SK-N-SH (cell line): ENCODE data around the gene GNAI1. TPM values are rescaled to one million over a fixed set of nuclear protein-coding genes. Genes with fewer than 3 reads are reported as not detected.

Experiments used
- CTCF ChIA-PET: fragments of 300-600, 350-600 bp; formaldehyde crosslinking; extraction: SDS; loops from one replicate; lab custom pipeline; 2021; lab: Yijun Ruan, JAX
- POLR2A ChIA-PET: fragments of 350-600 bp; sonication (Branson Sonifier 250); formaldehyde crosslinking; extraction: SDS; loops from one replicate; lab custom pipeline; 2020; ENCODE audit warnings: antibody characterized with exemption, inconsistent platforms; lab: Yijun Ruan, JAX
- DNase-seq: peaks from one replicate; pipeline ENCODE4 v3.0.0; 2012
- H2AFZ ChIP-seq: fragments of 200-600 bp; sonication (generic); 2 replicates; pipeline ENCODE4 v1.8.1; 2016; ENCODE audit warnings: antibody characterized with exemption, mild to moderate bottlenecking, low read depth
- H3F3A ChIP-seq: fragments of 200-600 bp; sonication (generic); replicated peaks from 2 replicates; pipeline ENCODE3; 2016; ENCODE audit warnings: antibody characterized with exemption, mild to moderate bottlenecking; ENCODE audit not compliant: insufficient read depth
- H3K27ac ChIP-seq, 2 experiments: fragments of 200-500 bp in 1 of 2; fragments of 200-600 bp in 1 of 2; sonication (Bioruptor generic) in 1 of 2; sonication (generic), shearing (Covaris generic) in 1 of 2; 2 replicates each; pipeline versions ENCODE4 v1.5.1 to v1.6.1; 2014 to 2016; ENCODE audit warnings: low read depth in 2 of 2, inconsistent platforms in 1 of 2, low read length in 1 of 2, mild to moderate bottlenecking in 1 of 2, mixed read lengths in 1 of 2
- H3K27me3 ChIP-seq: fragments of 200-600 bp; sonication (generic), shearing (Covaris generic); 2 replicates; pipeline ENCODE4 v1.6.1; 2016; ENCODE audit warnings: mixed run types; ENCODE audit not compliant: insufficient read depth
- H3K36me3 ChIP-seq, 2 experiments: fragments of 200-500 bp in 1 of 2; fragments of 200-600 bp in 1 of 2; sonication (Bioruptor generic) in 1 of 2; sonication (generic) in 1 of 2; replicated peaks in 1 of 2; 2 replicates each; pipeline versions ENCODE3 to v1.5.1; 2014 to 2016; ENCODE audit warnings: low read length in 1 of 2, mild to moderate bottlenecking in 1 of 2; ENCODE audit not compliant: insufficient read depth in 2 of 2, control insufficient read depth in 1 of 2
- H3K4me1 ChIP-seq, 2 experiments: fragments of 200-500 bp in 1 of 2; fragments of 200-600 bp in 1 of 2; sonication (Bioruptor generic) in 1 of 2; sonication (generic), shearing (Covaris generic) in 1 of 2; 2 replicates each; pipeline versions ENCODE4 v1.5.1 to v1.6.1; 2014 to 2016; ENCODE audit warnings: low read depth in 1 of 2, low read length in 1 of 2, mixed run types in 1 of 2; ENCODE audit not compliant: insufficient read depth in 2 of 2, control insufficient read depth in 1 of 2
- H3K4me2 ChIP-seq: fragments of 200-600 bp; sonication (generic), shearing (Covaris generic); 2 replicates; pipeline ENCODE4 v1.6.1; 2017; ENCODE audit warnings: mixed run types
- H3K4me3 ChIP-seq, 2 experiments: fragments of 200-500 bp in 1 of 2; fragments of 200-600 bp in 1 of 2; sonication (Bioruptor generic) in 1 of 2; sonication (generic), shearing (Covaris generic) in 1 of 2; 2 replicates each; pipeline versions ENCODE4 v1.5.1 to v1.8.1; 2014 to 2016; ENCODE audit warnings: low read depth in 2 of 2, inconsistent platforms in 1 of 2, low read length in 1 of 2, mild to moderate bottlenecking in 1 of 2, mixed read lengths in 1 of 2, moderate library complexity in 1 of 2
- H3K79me2 ChIP-seq: fragments of 200-600 bp; sonication (generic); 2 replicates; pipeline ENCODE4 v1.8.1; 2017; ENCODE audit warnings: mild to moderate bottlenecking; ENCODE audit not compliant: insufficient read depth
- H3K9ac ChIP-seq: fragments of 200-600 bp; sonication (generic); 2 replicates; pipeline ENCODE4 v1.6.1; 2017; ENCODE audit warnings: mixed run types
- H3K9me2 ChIP-seq: fragments of 200-600 bp; sonication (generic); 2 replicates; pipeline ENCODE4 v1.6.1; 2017; ENCODE audit warnings: mixed run types
- H3K9me3 ChIP-seq: fragments of 200-600 bp; sonication (generic); 2 replicates; pipeline ENCODE4 v1.6.1; 2017; ENCODE audit warnings: mixed run types, mild to moderate bottlenecking, moderate library complexity
- H4K20me1 ChIP-seq: fragments of 200-600 bp; sonication (generic); 2 replicates; pipeline ENCODE4 v1.6.1; 2017; ENCODE audit warnings: mild to moderate bottlenecking, mixed run types; ENCODE audit not compliant: insufficient read depth
- CHD2 ChIP-seq: fragments of 150-350 bp; IDR thresholded peaks from 2 replicates; pipeline ENCODE4 v1.6.1; 2018; ENCODE audit warnings: low read length; ENCODE audit not compliant: partially characterized antibody
- CTCF ChIP-seq: fragments of 200-600 bp; sonication (generic); IDR thresholded peaks from 2 replicates; pipeline ENCODE4 v1.6.1; 2017; ENCODE audit warnings: antibody characterized with exemption, mild to moderate bottlenecking, moderate library complexity
- EZH2phosphoT487 ChIP-seq: fragments of 200-600 bp; sonication (generic); IDR thresholded peaks from 2 replicates; pipeline ENCODE4 v1.6.1; 2017; ENCODE audit warnings: low read depth, mixed run types, mild to moderate bottlenecking, antibody characterized with exemption, moderate library complexity, borderline replicate concordance
- FOXM1 ChIP-seq: IDR thresholded peaks from 2 replicates; pipeline ENCODE4 v1.4.0; 2012; ENCODE audit warnings: low read depth, mild to moderate bottlenecking
- GABPA ChIP-seq: IDR thresholded peaks from 2 replicates; pipeline ENCODE4 v1.4.0; 2012; ENCODE audit warnings: low read depth, mild to moderate bottlenecking
- IRF3 ChIP-seq: fragments of 150-350 bp; IDR thresholded peaks from 2 replicates; pipeline ENCODE4 v1.6.1; 2016; ENCODE audit warnings: mild to moderate bottlenecking, low read depth, low read length
- JUND ChIP-seq: IDR thresholded peaks from 2 replicates; pipeline ENCODE4 v1.4.0; 2012
- MXI1 ChIP-seq: IDR thresholded peaks from 2 replicates; pipeline ENCODE4 v1.6.1; 2012; ENCODE audit warnings: mild to moderate bottlenecking, low read depth, low read length, improper control_type of control experiment
- NRF1 ChIP-seq: IDR thresholded peaks from 2 replicates; pipeline ENCODE4 v1.6.1; 2012; ENCODE audit warnings: low read depth, mild to moderate bottlenecking, low read length
- PBX3 ChIP-seq: IDR thresholded peaks from 2 replicates; pipeline ENCODE4; 2012
- RXRA ChIP-seq: IDR thresholded peaks from 2 replicates; pipeline ENCODE4 v1.4.0; 2012; ENCODE audit warnings: low read depth, mild to moderate bottlenecking, borderline replicate concordance
- SIN3A ChIP-seq: IDR thresholded peaks from 2 replicates; pipeline ENCODE4 v1.6.1; 2012; ENCODE audit warnings: low read depth, mild to moderate bottlenecking, low read length, moderate library complexity, borderline replicate concordance
- TAF1 ChIP-seq: IDR thresholded peaks from 2 replicates; pipeline ENCODE4 v1.6.1; 2012; ENCODE audit warnings: low read depth, mild to moderate bottlenecking, low read length, moderate library complexity, borderline replicate concordance
- USF2 ChIP-seq: fragments of 150-350 bp; IDR thresholded peaks from 2 replicates; pipeline ENCODE4 v1.6.1; 2017; ENCODE audit warnings: antibody characterized with exemption, low read length, low read depth, borderline replicate concordance
- YY1 ChIP-seq: IDR thresholded peaks from 2 replicates; pipeline ENCODE4 v1.4.0; 2012; ENCODE audit warnings: low read depth, mild to moderate bottlenecking
- ZBTB33 ChIP-seq: IDR thresholded peaks from 2 replicates; pipeline ENCODE4 v1.4.0; 2012; ENCODE audit warnings: low read depth, borderline replicate concordance
- WGBS: methylation state at CpG from one replicate; pipeline ENCODE4 v1.1.6; 2017; ENCODE audit warnings: low lambda C conversion rate; 5-methylcytosine and 5-hydroxymethylcytosine counted together
- polyA plus RNA-seq, 3 experiments: library from polyadenylated mRNA; depleted of rRNA; stranded (reverse); fragments of >200 nt; gene quantifications; 2 replicates each; pipeline ENCODE4 v1.2.3, GENCODE V29; 2012

GNAI1 gene
- polyA plus RNA-seq, 1 of the 3 experiments (the other 2 are of a cell fraction) = 69.1 TPM

- H3K9me2 ChIP-seq = no peaks in the 10 kb centered on the region
- no peak for DNase-seq
- no peaks in the 10 kb centered on the region for H3K27me3 ChIP-seq
- TF ChIP-seq GABPA (no peak), CHD2 (no peak), PBX3 (no peak), YY1 (no peak), IRF3 (no peak), FOXM1 (no peak), JUND (no peak), ZBTB33 (no peak), NRF1 (no peak), MXI1 (no peak), CTCF (no peak)
- no peak overlapping the region for H3K4me3 ChIP-seq
- H3K9me3 ChIP-seq = no peaks in the 10 kb centered on the region
- ChIA-PET CTCF (interaction anchor here (0.6 to 1.0 kb wide), 2 partner anchors 9 to 257 kb away, joined by 3 read pairs; no protein-coding TSS in a partner anchor), POLR2A (no interaction called here)
- H3K4me2 ChIP-seq = no peak overlapping the region
- H3K9ac ChIP-seq = no peak overlapping the region
- H4K20me1 ChIP-seq = no peaks in the 10 kb centered on the region
- H3K36me3 ChIP-seq = peaks cover 22 to 27% of the 10 kb centered on the region in 2 experiments
- peaks cover 0 to 2% of the 10 kb centered on the region in 2 experiments; a peak in 1 of 4 replicates for H3K4me1 ChIP-seq
- H3K27ac ChIP-seq = no peak overlapping the region
- no peak overlapping the region for H2AFZ ChIP-seq
- H3K79me2 ChIP-seq = no peaks in the 10 kb centered on the region
- peaks cover 5% of the 10 kb centered on the region for H3F3A ChIP-seq
These were observed 90.7 kb downstream of the GNAI1 start for GRCh38 chr7:80225361-80225760.

GRCh38 chr7:80226629-80227028 is 92.0 kb downstream of the GNAI1 start:
- DNase-seq = no peak
- Histone ChIP-seq H3K4me2 (no peak overlapping the region), H3K9me2 (no peaks in the 10 kb centered on the region), H3K4me3 (no peak overlapping the region), H3K27me3 (no peaks in the 10 kb centered on the region), H3K9ac (no peak overlapping the region), H3K4me1 (peaks cover 2 to 3% of the 10 kb centered on the region in 2 experiments; a peak in 2 of 4 replicates), H3F3A (peaks cover 9% of the 10 kb centered on the region), H3K27ac (no peak overlapping the region), H4K20me1 (no peaks in the 10 kb centered on the region), H3K36me3 (peaks cover 18 to 20% of the 10 kb centered on the region in 2 experiments), H2AFZ (no peak overlapping the region), H3K79me2 (no peaks in the 10 kb centered on the region), H3K9me3 (no peaks in the 10 kb centered on the region)
- CTCF ChIA-PET = interaction anchor here (0.6 to 0.7 kb wide), 2 partner anchors 37 to 477 kb away, joined by 3 read pairs; no protein-coding TSS in a partner anchor
- POLR2A ChIA-PET = no interaction called here
- 74% methylated on average over 4 of the region's 4 CpGs for WGBS
- TF ChIP-seq SIN3A (no peak), CHD2 (no peak), TAF1 (no peak), EZH2phosphoT487 (no peak), MXI1 (no peak), USF2 (no peak), FOXM1 (no peak), JUND (no peak; the same call in 1 of the 2 replicates), GABPA (no peak), RXRA (no peak), YY1 (no peak), ZBTB33 (no peak)
